Nephron (organoid): ENCODE data around the gene HBB.

Experiments
- H3K27ac Mint-ChIP-seq, 3 experiments: 2 replicates each; pipeline ENCODE4 v1.8.0; 2020; ENCODE audit warnings: mixed read lengths in 3 of 3, mild to moderate bottlenecking in 2 of 3, moderate library complexity in 1 of 3
- H3K27me3 Mint-ChIP-seq: 2 replicates; pipeline ENCODE4 v1.8.0; 2021; ENCODE audit warnings: low read depth, mild to moderate bottlenecking, moderate library complexity, mixed read lengths
- H3K36me3 Mint-ChIP-seq: 2 replicates; pipeline ENCODE4 v1.8.0; 2020; ENCODE audit warnings: low read depth, mixed read lengths
- H3K4me1 Mint-ChIP-seq: 2 replicates; pipeline ENCODE4 v1.8.0; 2020; ENCODE audit warnings: mixed read lengths
- H3K4me3 Mint-ChIP-seq, 3 experiments: 2 replicates each; pipeline ENCODE4 v1.8.0; 2020; ENCODE audit warnings: mild to moderate bottlenecking in 3 of 3, mixed read lengths in 3 of 3, moderate library complexity in 2 of 3
- H3K9me3 Mint-ChIP-seq: 2 replicates; pipeline ENCODE4 v1.8.0; 2020; ENCODE audit warnings: mixed read lengths
- CTCF ChIP-seq, 3 experiments: fragments of 200-600 bp; sonication (generic); IDR thresholded peaks; one replicate each; pipeline ENCODE4 v1.5.0; 2021; ENCODE audit warnings: antibody characterized with exemption in 3 of 3; ENCODE audit not compliant: unreplicated experiment in 3 of 3

Gene HBB

GRCh38 chr11:5225480-5225871 lies 1.4 kb downstream of the HBB start:
- H3K4me3 Mint-ChIP-seq: no peak overlapping the region
- H3K4me1 Mint-ChIP-seq: no peaks in the 10 kb centered on the region
- H3K9me3 Mint-ChIP-seq: peaks cover 4% of the 10 kb centered on the region
- no peak for TF ChIP-seq CTCF (IDR thresholded peaks at IDR 0.05; ENCODE audit: unreplicated experiment in 3 of 3)
- H3K36me3 Mint-ChIP-seq: no peaks in the 10 kb centered on the region
- H3K27me3 Mint-ChIP-seq: peaks cover 3% of the 10 kb centered on the region
- H3K27ac Mint-ChIP-seq: no peak overlapping the region

- H3K4me3 Mint-ChIP-seq: no peak overlapping the region
- no peaks in the 10 kb centered on the region for H3K4me1 Mint-ChIP-seq
- no peak for TF ChIP-seq CTCF (IDR thresholded peaks at IDR 0.05; ENCODE audit: unreplicated experiment in 3 of 3)
- H3K36me3 Mint-ChIP-seq: no peaks in the 10 kb centered on the region
- H3K9me3 Mint-ChIP-seq: peaks cover 4% of the 10 kb centered on the region
- peaks cover 3% of the 10 kb centered on the region for H3K27me3 Mint-ChIP-seq
- H3K27ac Mint-ChIP-seq: no peak overlapping the region
These were observed 2.1 kb downstream of the HBB start for GRCh38 chr11:5224538-5225479.

GRCh38 chr11:5223686-5224085 lies 3.2 kb downstream of the HBB start:
- H3K4me3 Mint-ChIP-seq: no peak overlapping the region
- no peak for TF ChIP-seq CTCF (IDR thresholded peaks at IDR 0.05; ENCODE audit: unreplicated experiment in 3 of 3)
- H3K36me3 Mint-ChIP-seq: no peaks in the 10 kb centered on the region
- H3K27me3 Mint-ChIP-seq: peaks cover 3% of the 10 kb centered on the region
- no peaks in the 10 kb centered on the region for H3K4me1 Mint-ChIP-seq
- no peak overlapping the region for H3K27ac Mint-ChIP-seq
- H3K9me3 Mint-ChIP-seq: peaks cover 9% of the 10 kb centered on the region

GRCh38 chr11:5223146-5223545 lies 3.7 kb downstream of the HBB start:
- Mint-ChIP-seq H3K4me1 (no peaks in the 10 kb centered on the region), H3K27ac (no peak overlapping the region), H3K4me3 (no peak overlapping the region), H3K27me3 (peaks cover 3% of the 10 kb centered on the region), H3K36me3 (no peaks in the 10 kb centered on the region), H3K9me3 (peaks cover 11% of the 10 kb centered on the region)
- no peak for TF ChIP-seq CTCF (IDR thresholded peaks at IDR 0.05; ENCODE audit: unreplicated experiment in 3 of 3)

GRCh38 chr11:5210376-5210885 lies 16.4 kb downstream of the HBB start:
- Mint-ChIP-seq H3K27me3 (peaks cover 5% of the 10 kb centered on the region), H3K4me3 (no peak overlapping the region), H3K4me1 (no peaks in the 10 kb centered on the region), H3K36me3 (no peaks in the 10 kb centered on the region), H3K9me3 (peaks cover 7% of the 10 kb centered on the region), H3K27ac (no peak overlapping the region)
- TF ChIP-seq CTCF (IDR thresholded peaks at IDR 0.05; ENCODE audit: unreplicated experiment in 3 of 3): no peak

GRCh38 chr11:5204787-5205186 lies 22.1 kb downstream of the HBB start:
- Mint-ChIP-seq H3K4me1 (no peaks in the 10 kb centered on the region), H3K9me3 (no peaks in the 10 kb centered on the region), H3K36me3 (no peaks in the 10 kb centered on the region), H3K4me3 (no peak overlapping the region), H3K27ac (no peak overlapping the region), H3K27me3 (no peaks in the 10 kb centered on the region)
- TF ChIP-seq CTCF (IDR thresholded peaks at IDR 0.05; ENCODE audit: unreplicated experiment in 3 of 3): peak; percentile 29 to 62 (median 43)
